Neural crest cell (in vitro differentiated cells): Measurements from ENCODE around the gene BRPF3. TPM values are rescaled to one million over a fixed set of nuclear protein-coding genes. Genes with fewer than 3 reads are reported as not detected.

Source experiments
- DNase-seq: peaks from one replicate; pipeline ENCODE4 v3.0.0; 2021; ENCODE audit warnings: low read depth, mixed read lengths, low spot score
- H3K27ac Mint-ChIP-seq: one replicate; pipeline ENCODE4 v1.8.0; 2021; ENCODE audit warnings: mild to moderate bottlenecking, mixed read lengths; ENCODE audit not compliant: unreplicated experiment
- H3K27me3 Mint-ChIP-seq: 2 replicates; pipeline ENCODE4 v1.8.0; 2021; ENCODE audit warnings: low read depth, mild to moderate bottlenecking, mixed read lengths
- H3K36me3 Mint-ChIP-seq: 2 replicates; pipeline ENCODE4 v1.8.0; 2021; ENCODE audit warnings: low read depth, mild to moderate bottlenecking, mixed read lengths
- H3K4me1 Mint-ChIP-seq: 2 replicates; pipeline ENCODE4 v1.8.0; 2021; ENCODE audit warnings: mixed read lengths
- H3K4me3 Mint-ChIP-seq: one replicate; pipeline ENCODE4 v1.8.0; 2021; ENCODE audit warnings: mild to moderate bottlenecking, mixed read lengths
- H3K9me3 Mint-ChIP-seq: 2 replicates; pipeline ENCODE4 v1.8.0; 2021; ENCODE audit warnings: mixed read lengths
- CTCF ChIP-seq: fragments of 200-600 bp; sonication (generic); conservative IDR thresholded peaks from 2 replicates; pipeline ENCODE4 v1.5.0; 2021; ENCODE audit warnings: antibody characterized with exemption, mild to moderate bottlenecking
- total RNA-seq: library from RNA; stranded (reverse); gene quantifications from 2 replicates; pipeline ENCODE4 v1.2.1, GENCODE V29; 2021

The BRPF3 gene
- total RNA-seq, 1 donor from 2014 or later: 57.3 TPM

- Mint-ChIP-seq H3K4me1 (no peaks in the 10 kb centered on the region), H3K36me3 (peaks cover 22% of the 10 kb centered on the region), H3K27me3 (no peaks in the 10 kb centered on the region), H3K4me3 (no peak overlapping the region), H3K9me3 (no peaks in the 10 kb centered on the region), H3K27ac (no peak overlapping the region)
- DNase-seq: no peak
- TF ChIP-seq CTCF: no peak
Observed at GRCh38 chr6:36209606-36210005, 13.1 kb downstream of the BRPF3 start.

GRCh38 chr6:36210182-36210581 lies 13.6 kb downstream of the BRPF3 start:
- Mint-ChIP-seq H3K4me1 (no peaks in the 10 kb centered on the region), H3K27me3 (no peaks in the 10 kb centered on the region), H3K4me3 (no peak overlapping the region), H3K27ac (no peak overlapping the region), H3K36me3 (peaks cover 22% of the 10 kb centered on the region), H3K9me3 (no peaks in the 10 kb centered on the region)
- no peak for TF ChIP-seq CTCF
- DNase-seq: no peak

GRCh38 chr6:36210886-36211595 lies 14.5 kb downstream of the BRPF3 start:
- Mint-ChIP-seq H3K4me1 (no peaks in the 10 kb centered on the region), H3K27me3 (no peaks in the 10 kb centered on the region), H3K27ac (peak overlapping the region; percentile 19), H3K9me3 (no peaks in the 10 kb centered on the region), H3K36me3 (peaks cover 23% of the 10 kb centered on the region), H3K4me3 (no peak overlapping the region)
- DNase-seq: no peak
- no peak for TF ChIP-seq CTCF

- Mint-ChIP-seq H3K27me3 (no peaks in the 10 kb centered on the region), H3K4me1 (no peaks in the 10 kb centered on the region), H3K27ac (no peak overlapping the region), H3K9me3 (no peaks in the 10 kb centered on the region), H3K36me3 (peaks cover 15% of the 10 kb centered on the region), H3K4me3 (no peak overlapping the region)
- TF ChIP-seq CTCF: no peak
- no peak for DNase-seq
Observed at GRCh38 chr6:36216559-36216958, 20.0 kb downstream of the BRPF3 start.

- Mint-ChIP-seq H3K4me1 (no peaks in the 10 kb centered on the region), H3K4me3 (no peak overlapping the region), H3K27me3 (no peaks in the 10 kb centered on the region), H3K9me3 (no peaks in the 10 kb centered on the region), H3K36me3 (peaks cover 14% of the 10 kb centered on the region), H3K27ac (no peak overlapping the region)
- TF ChIP-seq CTCF: no peak
- no peak for DNase-seq
Observed at GRCh38 chr6:36217188-36217587, 20.6 kb downstream of the BRPF3 start.
